ENCODE data around the gene WDFY1.

DNA sequence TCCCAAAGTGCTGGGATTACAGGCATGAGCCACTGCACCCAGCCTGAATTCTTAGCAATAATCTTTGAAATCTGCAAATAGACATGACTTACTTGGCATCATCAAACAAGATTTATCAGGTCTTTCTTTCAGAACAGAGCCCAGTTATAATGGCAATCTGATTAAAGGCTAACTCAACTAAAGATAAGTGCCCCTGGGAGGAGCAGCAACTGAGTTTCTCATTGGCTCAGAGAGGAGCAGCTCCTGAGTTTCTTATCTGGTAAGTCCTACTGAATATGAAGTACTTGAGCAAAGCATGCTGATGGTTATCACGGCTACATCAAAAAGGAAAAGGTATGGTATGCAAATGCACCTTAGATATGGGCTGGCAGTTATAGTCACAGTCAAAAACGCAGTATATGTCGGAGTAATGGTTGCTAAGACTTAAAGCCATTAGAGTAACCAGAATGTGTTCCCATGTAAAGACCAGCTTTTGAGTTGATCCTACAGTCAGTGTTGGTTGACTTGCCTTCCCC lies 92.8 kb downstream of the WDFY1 start:
- TF ChIP-seq CTCF (IDR thresholded peaks at IDR 0.05) (no peak), POLR2A (IDR thresholded peaks at IDR 0.05) (no peak), POLR2AphosphoS5 (IDR thresholded peaks at IDR 0.05) (no peak)
